NCI-H146 treated with DMSO at 0.1 percent for 48 hours (cell line): ENCODE measurements around the gene OBSL1.

Experiments used
- DNase-seq: peaks from one replicate; lab custom pipeline; 2025; ENCODE audit not compliant: unreplicated experiment; lab: John Stamatoyannopoulos, UW

Gene OBSL1

GRCh38 chr2:219516888-219517287 lies 54.5 kb downstream of the OBSL1 start:
- no peak for DNase-seq

- DNase-seq: no peak
Observed at GRCh38 chr2:219515874-219516629, 55.3 kb downstream of the OBSL1 start.

DNA sequence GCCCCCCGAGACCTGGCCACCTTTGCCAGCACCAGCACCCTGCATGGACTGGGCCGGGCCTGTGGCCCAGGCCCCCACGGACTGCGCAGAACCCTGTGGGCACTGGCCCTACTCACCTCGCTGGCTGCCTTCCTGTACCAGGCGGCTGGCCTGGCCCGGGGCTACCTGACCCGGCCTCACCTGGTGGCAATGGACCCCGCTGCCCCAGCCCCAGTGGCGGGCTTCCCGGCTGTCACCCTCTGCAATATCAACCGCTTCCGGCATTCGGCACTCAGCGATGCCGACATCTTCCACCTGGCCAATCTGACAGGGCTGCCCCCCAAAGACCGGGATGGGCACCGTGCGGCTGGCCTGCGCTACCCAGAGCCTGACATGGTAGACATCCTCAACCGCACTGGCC lies 56.5 kb downstream of the OBSL1 start:
- no peak for DNase-seq

- no peak for DNase-seq
Observed at GRCh38 chr2:219514196-219514761, 57.1 kb downstream of the OBSL1 start, which contains the start of gene ASIC4. ASIC4 (plus strand) TSS chr2:219514482; CDS start chr2:219514725, 243 bp downstream.

GRCh38 chr2:219513787-219514186 lies 57.6 kb downstream of the OBSL1 start:
- no peak for DNase-seq

GRCh38 chr2:219512524-219513216 lies 58.7 kb downstream of the OBSL1 start:
- peak; percentile 42 for DNase-seq

- no peak for DNase-seq
Observed at GRCh38 chr2:219511547-219512325, 59.6 kb downstream of the OBSL1 start.

DNA sequence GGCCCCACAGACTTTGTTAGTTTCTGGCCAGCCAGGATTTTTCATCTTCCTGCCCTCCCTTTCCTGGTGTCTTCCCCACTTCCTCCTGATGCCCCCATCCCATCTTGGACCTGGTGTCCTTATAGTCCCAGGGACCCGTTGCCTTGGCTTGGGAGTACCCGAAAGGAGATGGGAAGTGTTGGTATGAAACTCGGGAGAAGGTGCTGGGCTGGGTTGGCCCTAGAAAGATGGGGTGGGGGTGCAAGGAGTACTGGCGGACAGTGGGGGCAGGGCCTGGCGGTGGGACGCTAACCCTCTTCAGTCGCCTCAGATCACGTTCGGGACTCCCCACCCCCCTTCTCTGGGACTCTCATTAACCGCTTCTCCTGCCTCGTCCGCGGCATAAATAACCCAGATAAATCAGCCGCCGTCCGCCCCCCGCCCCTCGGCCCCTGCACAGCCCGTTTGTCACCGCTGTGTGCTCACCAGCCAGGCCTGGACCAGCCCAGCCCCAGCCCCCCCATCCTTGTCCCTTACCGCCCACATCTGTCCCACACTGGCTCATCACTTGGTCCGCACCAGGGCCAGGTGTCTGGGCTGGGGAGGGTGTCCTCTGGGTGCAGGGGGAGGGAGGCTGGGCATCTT lies 60.7 kb downstream of the OBSL1 start:
- DNase-seq: no peak

DNA sequence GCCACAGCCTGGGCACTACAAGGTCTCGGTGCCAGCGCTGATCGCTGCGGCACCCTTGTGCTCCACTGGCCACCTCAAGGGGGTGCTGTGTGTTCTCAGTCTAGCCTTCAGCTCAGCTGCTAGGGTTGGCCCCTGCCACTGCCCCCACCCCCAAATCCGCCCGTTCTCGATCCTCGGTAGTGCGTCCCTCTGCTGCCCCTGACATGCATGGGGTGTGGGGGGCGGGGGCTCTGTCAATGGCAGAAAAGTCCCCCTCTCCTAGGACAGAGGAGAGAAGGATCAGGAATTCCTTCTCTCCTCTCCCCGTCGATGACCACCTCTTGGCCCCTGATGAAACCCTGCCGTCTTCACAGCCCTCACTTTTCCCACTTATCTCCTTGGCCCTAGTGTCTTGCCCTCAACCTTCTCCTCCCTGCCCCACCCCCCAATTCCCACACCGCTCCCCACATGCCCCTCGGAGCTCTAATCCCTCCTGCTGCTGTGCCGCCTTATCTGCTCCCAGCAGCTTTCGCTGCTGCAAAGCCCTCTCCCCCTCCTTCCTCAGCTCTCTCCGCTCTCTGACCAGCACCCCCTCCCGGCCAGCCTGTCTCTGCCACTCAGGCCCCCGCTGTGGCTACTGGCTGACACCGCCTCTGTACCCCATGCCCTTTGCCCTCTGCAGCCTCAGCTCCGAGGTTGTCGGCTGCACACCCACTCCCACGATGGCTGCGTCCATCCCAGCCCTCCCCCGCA lies 61.4 kb downstream of the OBSL1 start:
- DNase-seq: peak; percentile 17

- no peak for DNase-seq
Observed at GRCh38 chr2:219508971-219509779, 62.2 kb downstream of the OBSL1 start.

DNA sequence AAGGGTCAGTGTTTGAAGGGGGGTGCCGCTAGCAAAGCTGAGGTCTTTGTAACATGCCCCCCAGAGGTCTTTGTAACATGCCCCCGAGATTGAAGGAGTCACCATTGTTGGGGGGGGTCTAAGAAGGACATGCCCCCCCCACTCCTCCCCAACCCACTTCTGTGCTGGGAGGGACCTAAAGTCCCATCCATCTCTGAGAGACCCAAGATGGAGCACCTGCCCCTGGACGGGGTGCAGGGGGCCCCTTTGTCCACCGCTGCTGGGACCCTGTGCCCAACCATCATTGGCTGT lies 63.0 kb downstream of the OBSL1 start:
- no peak for DNase-seq

DNA sequence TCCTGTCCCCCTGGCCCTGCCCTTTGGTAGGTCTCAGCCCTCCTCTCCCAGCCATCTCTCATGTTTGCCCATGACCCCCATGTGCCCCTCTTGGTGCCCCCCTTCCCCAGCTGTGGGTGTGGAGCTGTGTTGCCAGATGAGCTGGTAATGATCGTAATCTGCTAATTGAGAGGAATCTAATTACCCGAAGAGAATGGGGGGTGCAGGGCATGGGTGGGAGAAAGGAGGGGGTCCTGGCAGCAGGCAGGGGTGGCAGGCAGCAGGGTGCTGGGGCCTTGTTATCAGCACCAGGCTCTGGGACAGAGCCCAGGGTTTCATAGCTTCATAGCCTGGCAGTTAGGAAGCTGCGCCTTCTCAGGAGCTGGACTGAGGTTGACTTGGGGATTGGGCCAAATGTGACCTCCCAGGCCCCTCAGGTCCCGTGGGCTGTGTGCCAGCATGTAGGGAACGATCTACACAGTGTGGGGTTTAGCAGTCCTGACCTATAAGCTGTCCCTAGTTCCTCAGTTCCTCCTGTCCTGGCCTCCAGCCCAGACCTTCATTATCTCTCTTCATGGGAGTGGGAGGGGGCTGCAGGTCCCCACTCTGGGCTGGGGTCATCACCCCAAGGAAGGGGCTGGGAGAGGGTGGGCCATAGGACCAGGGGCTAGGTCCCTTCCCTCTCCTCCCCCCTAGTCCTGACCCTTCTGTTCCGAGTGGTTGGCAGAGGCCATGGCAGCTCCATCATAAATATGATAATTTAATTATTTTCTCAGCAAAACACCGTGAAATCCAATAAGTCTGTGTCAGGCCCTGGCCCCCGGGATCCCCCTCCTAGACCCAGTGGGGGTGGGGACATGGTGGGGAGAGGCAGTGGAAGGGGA lies 63.5 kb downstream of the OBSL1 start:
- no peak for DNase-seq

DNA sequence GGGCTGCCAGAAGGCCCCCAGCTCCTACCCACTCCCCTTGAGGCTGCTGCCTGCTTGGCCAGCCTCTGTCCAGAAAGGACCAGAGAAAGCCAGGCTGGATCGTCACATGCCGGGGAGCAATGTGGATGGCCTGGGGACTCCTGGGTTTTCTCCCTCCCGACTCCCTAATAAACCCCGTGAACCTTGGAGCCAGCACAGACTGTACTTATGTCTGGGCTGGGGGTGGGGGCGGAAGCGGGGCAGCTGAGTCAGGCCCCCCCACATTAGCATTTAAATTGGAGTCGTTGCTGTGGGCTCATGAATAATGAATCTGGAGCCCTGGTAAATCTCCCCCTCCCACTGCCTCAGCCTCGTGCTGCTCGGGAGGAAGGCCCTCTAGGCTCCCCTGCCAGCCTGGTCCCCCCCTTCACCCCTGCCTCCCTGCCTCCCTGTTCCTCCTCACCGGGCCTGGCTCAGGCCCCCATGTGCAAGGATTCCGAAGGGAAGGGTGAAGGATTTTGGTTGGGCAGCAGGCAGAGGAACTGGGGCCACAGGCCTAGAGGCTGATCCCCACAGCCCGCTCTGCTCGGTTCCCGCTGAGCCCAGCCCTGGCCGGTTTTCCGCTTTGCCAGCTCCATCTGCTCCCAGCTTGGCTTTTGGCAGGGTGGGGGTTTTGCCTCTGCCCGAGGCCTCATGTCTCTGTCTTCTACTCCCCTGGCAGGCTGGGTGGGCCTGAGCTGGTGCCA lies 64.4 kb downstream of the OBSL1 start:
- DNase-seq: no peak

- no peak for DNase-seq
Observed at GRCh38 chr2:219506153-219506801, 65.1 kb downstream of the OBSL1 start.

GRCh38 chr2:219505585-219505984 lies 65.8 kb downstream of the OBSL1 start:
- no peak for DNase-seq

GRCh38 chr2:219502618-219503017 lies 68.7 kb downstream of the OBSL1 start:
- no peak for DNase-seq

GRCh38 chr2:219501849-219502248 lies 69.5 kb downstream of the OBSL1 start:
- DNase-seq: no peak
